Activated CD8-positive, alpha-beta memory T cell treated with anti-CD3 and anti-CD28 coated beads for 24 hours (primary cell): ENCODE results near the gene TCAF1.

Experiments used
- DNase-seq: peaks from one replicate; pipeline ENCODE4 v3.0.0-alpha.2; 2020

Gene TCAF1, protein sequence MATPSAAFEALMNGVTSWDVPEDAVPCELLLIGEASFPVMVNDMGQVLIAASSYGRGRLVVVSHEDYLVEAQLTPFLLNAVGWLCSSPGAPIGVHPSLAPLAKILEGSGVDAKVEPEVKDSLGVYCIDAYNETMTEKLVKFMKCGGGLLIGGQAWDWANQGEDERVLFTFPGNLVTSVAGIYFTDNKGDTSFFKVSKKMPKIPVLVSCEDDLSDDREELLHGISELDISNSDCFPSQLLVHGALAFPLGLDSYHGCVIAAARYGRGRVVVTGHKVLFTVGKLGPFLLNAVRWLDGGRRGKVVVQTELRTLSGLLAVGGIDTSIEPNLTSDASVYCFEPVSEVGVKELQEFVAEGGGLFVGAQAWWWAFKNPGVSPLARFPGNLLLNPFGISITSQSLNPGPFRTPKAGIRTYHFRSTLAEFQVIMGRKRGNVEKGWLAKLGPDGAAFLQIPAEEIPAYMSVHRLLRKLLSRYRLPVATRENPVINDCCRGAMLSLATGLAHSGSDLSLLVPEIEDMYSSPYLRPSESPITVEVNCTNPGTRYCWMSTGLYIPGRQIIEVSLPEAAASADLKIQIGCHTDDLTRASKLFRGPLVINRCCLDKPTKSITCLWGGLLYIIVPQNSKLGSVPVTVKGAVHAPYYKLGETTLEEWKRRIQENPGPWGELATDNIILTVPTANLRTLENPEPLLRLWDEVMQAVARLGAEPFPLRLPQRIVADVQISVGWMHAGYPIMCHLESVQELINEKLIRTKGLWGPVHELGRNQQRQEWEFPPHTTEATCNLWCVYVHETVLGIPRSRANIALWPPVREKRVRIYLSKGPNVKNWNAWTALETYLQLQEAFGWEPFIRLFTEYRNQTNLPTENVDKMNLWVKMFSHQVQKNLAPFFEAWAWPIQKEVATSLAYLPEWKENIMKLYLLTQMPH

DNA sequence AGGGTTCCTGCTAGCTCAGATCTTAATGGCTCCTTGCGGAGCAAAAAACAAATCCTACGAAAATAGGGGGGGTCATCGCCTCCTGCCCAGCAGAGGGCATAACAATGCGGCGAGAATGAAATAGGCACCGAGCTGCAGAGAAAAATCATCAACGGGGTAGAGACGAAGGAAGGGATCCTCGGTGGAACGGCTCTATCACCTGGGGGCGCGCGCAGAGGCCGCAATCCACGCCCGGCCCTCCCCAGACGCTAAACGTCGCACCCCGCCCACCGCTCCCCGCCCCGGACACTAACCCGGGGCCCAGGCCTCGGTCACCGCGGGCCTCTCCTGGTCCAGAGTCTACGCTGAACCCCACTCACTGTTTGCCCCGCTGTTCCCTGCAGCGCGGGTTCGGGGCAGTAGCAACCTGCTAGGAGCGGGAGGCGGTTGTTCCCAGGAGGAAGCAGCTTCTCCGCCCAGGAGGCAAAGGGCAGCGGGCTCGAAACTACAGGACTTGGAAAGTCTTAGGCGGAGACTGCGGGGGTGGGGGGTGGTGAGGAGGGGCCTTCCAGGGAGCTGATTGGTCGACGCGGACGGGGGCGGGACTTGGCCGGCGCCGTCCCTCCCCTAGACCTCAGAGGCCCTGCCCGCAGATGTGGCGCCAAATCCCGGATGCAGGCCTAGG lies at the start of gene TCAF1:
Gene TCAF1, minus strand, starts transcription at position 509 of the 664 bp plus-strand sequence. CDS start 25,568 bp downstream, outside the sequence.
- DNase-seq: peak; percentile 96

DNA sequence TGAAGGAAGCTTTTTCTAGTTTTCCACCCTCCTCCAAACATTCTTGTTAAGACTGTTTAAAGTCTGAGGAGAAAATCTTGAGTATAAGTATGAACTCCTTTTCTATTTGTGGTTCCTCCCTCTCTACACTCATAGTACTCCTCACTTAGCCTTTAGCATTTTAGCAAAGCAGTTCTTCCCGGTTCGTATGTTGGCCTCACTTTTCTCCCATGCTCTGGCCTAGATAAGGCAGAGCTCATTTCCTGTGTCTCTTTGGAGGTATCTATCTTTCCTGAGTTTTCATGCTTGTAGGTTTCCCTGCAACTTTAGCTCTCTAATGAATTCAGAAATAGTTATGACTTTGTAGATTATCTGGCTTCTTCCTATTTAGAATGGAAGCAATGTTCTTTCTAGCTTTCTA lies 46.8 kb upstream of the TCAF1 start:
- no peak for DNase-seq

DNA sequence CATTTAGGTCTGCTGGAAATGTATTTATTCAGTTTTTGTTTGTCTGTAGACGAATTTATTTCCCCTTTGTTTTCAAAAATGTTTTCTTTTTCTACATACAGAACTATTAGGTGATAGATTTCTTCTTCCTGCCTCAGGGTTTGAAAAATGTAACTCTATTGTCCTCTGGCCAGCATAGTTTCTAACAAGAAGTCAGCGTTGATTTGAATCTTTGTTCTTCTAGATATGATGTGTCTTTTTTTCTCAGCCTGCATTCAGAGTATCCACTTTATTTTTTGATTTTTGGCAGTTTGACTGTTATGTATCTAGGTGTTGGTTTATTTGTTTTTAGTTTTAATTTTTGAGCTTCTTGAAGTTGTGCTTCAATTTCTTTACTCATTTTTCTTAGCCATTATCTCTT lies 45.1 kb upstream of the TCAF1 start:
- DNase-seq: no peak

DNA sequence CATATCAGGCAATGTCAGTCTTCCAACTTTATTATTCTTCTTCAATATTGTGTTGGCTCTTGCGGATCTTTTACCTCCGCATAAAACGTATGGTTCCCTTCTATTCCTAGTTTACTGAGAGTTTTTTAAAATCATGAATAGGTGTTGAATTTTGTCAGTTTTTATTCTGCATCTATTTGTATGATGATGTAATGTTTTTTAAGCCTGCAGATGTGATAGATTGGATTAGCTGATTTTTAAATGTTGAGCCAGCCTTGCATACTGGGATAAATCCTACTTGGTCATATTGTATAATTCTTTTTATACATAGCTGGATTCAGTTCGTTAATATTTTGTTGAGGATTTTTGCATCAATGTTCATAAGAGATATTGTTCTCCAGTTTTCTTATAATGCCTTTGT lies 43.4 kb upstream of the TCAF1 start:
- DNase-seq: no peak

DNA sequence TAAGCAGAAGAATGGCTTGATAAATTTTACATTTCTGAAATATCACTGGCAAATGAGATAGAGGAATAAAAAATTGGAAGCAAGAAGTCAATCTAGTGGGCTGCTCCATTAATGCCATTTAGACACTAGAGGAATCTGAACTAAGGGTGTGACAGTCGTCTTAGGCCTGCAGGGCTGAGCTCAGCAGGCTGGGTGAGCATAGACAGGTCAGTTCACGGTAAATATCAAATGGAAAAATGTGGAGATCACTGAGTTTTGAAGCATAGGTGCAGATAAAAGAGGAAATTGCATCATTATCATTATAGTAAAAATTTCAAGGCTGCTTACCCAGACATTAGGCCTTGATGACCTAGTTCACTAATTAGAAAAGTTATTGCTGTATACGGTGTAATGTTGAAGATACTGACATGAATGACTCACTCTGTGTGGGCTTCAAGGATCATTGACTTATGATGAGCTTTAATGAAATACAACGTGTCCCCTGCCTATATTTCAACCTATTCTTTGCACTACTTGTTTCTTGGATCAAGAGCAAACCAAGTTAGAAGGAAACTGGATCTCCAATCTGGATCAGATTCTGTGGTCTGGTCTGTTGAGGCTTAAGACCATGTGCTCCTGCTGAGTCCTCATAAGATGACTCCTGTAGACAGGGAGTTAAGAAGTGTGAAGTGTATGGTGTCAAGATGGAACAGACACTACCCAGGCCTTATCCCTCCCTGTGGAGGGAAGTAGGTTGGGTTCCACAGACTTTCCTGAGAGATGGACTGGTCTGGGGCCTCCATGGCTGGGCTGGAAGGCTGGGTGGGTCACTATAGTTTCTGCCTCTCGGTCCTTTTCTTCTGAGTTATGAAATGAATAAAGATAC lies 36.6 kb upstream of the TCAF1 start:
- no peak for DNase-seq

DNA sequence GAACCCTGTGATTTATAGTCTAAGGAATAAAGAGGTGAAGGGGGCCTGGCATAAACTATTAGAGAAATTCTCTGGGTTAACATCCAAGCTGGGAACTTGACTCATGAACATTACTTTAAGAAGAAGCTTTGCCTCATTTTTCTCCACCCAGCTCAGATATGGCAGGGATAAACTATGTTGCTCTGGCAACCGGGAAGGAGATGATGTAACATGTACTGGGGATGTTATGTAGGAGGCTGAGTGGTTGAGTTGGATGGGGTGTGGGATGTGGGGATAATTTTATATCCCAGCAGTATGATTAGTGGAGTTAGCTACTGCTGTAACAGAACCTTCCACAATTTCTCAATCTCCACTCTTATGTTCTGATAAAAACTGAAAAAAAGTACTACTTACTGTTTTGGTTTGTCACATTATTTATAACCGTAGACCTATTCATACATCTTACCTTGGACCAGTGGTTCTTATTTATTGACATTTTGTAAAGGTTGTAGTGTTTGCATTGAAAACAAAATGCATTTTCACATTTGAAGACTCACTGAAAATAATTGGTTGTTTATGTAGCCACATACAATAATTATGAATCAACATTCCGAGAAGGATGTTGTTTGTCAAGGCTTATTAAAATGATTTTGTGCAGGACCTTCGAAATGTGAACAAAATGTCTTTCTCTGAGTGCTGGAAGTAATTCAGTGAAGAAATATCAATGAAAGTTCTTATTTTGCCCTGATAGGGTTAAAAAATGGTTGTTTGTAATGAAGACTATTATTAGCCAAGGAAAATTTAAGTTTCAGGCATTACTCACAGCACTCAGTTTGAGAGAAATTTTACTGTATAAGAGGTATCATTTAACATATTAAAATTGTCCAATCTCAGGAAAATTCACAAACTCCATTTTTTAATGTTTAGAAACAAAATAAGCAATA lies 34.4 kb upstream of the TCAF1 start:
- no peak for DNase-seq

DNA sequence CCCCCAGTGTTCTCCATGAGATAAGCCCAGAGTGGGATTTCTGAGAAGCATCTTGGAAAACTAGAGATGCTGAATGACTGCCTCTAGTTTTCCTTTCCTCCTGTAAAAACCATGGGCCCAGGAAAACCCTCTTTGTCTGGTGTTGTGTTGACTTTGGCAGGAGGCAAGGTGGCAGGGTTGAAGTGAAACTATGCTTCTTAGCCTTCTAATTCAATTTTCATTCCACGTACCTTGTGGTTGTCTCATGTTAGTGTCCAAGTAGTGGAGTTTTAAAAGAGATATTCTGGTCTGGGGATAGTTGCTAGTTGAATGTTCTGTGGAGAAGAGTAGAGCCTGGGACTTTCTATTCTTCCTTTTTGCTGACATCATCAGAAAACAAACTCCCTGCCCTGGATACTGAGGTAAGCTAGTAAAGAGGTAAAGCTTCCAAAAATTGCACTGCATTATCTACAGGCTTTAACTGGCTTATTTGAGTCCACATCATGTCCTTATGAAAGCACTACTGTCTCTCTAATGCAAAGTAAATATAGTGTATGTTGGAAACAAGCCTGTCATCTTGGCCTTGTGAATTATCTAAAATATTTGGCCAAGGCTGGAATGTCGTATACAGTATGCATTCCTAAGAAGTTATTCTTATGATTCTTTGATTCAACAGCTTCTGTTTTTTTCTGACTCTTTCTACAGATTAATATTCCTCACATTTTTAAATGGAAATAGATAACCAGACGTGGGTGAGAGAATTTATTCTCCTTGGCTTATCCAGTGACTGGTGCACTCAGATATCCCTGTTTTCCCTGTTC lies 32.8 kb upstream of the TCAF1 start, which contains the start of gene OR2F2:
Gene OR2F2, plus strand, starts transcription at position 708 of the 800 bp plus-strand sequence. Its CDS starts 0 bp downstream, at position 708.
- no peak for DNase-seq

DNA sequence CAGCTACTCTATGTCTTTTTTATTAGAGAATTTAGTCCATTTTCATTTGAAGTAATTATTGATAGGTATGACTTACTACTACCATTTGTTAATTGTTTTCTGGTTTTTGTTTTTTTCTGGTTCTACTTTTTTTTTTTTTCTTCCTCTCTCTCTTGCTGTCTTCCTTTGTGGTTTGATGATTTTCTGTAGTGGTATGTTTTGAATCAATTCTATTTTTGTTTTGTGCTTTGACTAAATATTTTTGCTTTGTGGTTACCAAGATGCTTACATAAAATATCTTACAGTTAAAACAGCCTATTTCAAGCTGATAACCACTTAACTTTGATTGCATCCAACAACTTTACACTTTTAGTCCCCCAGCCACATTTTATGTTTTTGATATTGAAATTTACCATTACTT lies 29.8 kb upstream of the TCAF1 start:
- DNase-seq: no peak

DNA sequence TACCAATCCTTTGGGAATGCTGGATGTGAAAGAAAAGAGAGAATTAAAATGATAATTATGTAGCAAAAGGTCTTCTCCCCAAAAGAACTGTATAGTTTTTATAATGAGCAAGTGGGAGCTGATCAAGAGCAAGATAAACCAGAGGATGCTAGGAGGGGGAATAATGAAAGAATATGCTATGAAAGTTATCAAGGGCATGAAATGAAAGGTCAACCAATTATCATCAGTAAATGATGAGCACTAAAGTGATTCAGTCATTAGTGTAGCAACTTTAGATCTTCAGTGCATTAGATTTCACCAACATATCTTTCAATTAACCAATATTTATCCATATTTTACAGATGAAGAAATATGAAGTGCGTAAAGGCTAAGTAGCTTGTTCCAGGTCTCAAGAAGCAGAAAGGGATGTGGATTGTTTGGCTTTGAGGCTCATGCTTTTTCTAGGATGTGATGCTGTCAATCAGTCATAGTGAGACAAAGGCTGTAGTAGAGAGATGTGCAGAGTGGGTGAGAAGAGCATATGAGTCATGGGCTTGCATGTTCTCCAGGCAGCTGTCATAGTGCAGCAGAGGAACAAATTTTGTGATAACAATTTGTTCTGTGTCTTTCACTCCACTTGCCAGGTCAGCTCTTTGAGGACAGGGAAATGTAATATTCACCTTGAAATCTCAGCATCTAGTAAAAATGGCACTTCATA lies 27.4 kb upstream of the TCAF1 start:
- no peak for DNase-seq

DNA sequence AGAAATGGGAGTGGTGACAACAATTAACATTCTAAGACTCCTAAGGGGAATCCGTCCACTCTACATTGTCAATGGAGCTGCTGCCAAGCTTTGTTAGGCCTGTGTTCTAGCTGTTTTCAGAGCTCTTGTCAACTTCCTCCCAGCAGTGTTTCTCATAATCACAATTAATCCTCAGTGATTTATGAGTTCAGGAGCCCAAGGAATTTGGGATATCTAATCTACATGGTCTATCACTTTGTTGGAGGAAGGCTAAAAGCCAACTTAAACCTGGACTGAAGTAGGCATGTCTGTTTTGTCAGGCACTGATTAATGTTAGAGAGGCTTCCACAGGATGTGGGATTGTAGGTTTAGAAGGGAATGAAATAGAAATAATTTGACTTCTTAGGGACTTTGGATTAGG lies 22.9 kb upstream of the TCAF1 start:
- DNase-seq: no peak

DNA sequence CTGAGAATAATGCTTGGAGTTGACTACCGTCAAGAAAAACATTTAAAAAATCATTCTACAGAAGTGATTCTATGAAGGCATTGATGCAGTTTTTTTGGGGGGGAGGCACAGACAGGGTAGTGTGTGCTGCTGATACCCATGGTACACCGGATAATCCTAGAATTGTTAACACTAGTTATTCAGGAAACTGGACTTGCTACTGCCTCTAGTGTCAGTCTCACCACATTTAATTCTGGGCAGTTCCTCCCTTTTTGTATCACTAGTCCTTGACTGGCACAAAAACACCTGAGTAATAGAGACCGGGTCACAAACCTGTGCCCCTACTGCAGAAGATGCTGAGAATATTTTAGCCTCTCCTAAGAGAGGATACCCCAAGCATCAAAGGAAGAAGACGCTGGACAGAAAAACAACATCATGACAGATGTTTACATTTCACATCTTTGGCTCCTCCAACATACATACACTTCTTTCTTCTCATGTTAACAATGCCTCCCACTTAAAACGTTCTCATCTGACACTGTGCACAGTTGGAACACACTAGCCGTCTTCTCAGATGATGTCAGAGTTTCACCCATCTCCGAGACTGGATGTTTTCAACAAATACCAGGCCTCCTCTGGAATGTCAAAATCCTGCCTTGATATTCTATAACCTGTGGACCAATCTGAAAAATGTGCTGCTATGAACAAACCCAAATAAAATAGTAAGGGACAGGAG lies 13.1 kb upstream of the TCAF1 start:
- no peak for DNase-seq

DNA sequence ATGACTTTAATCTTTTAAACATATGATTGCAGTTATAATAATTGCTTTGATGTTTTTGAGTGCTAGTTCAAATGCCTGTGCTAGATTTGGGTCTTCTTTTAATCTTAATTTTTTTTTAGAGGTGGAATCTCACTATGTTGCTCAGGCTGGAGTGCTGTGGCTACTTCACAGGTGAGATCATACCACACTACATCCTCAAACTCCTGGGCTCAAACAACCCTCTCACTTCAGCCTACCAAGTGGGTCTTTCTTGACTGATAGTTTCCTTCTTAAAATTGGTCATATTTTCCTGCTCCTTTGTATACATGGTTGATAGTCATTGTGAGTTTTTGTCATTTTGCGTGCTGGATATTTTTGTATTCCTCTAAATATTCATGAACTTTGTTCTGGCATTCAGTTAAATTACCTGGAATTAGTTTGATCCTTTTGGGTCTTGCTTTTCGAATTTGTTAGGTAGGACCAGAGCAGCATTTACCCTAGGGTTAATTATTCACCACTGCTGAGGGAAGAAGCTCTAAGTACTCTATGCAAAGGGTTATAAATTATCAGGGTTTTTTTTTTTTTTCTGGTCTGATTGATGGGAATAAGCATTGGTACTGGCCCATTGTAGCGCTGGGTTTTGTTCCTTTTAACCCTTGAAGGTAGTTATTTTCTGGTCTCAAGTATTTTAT lies 12.1 kb upstream of the TCAF1 start:
- no peak for DNase-seq

DNA sequence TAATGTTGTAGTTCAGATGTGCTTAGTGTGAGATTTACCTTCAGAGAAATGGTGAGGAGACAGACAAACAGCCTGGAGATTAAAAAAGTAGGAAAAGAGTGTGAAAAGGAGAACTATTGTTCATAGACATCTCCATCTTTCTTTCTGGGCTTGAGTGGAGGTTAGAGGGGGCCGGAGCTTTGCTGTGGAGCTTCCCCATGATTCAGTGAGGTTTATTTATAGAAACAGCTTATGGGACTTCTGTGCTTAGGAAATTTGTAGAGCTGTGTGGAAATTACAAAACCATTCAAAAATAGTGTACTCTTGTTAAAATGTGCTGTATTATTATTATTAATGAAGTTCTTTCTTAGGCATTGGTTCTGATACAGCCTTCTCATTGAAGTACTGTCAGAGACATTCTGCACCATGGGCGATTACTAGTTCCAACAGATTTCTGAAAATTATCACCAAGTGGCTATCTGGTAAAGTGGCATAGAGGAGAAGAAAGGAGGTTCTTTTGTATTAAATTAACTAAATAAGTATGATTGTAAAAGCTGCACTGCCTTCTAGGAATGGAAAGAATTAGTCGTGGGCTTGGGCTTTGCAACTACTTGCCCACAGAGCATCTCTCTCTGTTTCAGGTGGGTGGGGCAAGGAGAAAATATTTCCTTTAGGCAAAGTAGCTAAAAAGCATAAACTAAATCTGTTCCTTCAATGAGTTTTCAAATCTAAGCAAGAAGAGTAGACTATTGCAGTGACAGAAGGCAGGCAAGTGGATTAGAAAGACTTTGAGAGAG lies 8.7 kb upstream of the TCAF1 start:
- DNase-seq: no peak

DNA sequence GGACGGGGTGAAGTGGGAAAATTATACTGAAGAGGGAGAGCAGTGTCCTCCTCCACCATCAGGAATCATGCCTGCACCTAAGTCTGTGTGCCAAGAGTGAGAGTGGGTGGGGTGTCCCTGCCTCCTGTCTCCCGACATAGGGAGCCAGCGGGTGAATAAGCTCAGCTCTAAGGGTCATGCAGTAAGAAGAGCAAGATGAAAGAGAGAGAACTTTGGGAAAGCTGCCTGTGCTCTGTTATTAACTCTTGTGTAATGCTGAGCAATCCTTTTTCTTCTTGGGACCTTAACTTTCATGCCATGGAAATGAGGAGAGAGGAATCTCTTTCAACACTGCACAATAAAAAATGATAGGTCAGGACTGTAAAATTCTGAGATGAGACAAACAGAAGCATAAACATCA lies 7.9 kb upstream of the TCAF1 start:
- no peak for DNase-seq

DNA sequence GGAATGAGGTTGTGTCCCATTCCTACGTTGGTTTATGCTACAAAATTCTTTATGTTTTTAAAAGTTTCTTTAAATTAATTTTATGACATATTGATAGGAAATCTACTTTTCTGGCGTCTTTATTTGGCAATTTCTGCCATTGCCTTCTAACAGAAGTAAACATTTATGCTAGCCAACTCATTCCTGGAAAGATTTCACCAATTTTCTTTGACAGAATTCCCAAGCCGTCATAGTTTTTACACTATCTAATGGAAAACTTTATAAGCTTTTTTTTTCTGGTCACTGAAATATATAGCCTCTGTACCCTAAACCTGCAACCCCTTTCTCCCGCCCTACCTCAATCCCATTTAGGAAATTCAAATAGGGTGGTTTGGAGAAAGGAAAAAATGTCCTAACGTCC lies 6.1 kb upstream of the TCAF1 start:
- no peak for DNase-seq

DNA sequence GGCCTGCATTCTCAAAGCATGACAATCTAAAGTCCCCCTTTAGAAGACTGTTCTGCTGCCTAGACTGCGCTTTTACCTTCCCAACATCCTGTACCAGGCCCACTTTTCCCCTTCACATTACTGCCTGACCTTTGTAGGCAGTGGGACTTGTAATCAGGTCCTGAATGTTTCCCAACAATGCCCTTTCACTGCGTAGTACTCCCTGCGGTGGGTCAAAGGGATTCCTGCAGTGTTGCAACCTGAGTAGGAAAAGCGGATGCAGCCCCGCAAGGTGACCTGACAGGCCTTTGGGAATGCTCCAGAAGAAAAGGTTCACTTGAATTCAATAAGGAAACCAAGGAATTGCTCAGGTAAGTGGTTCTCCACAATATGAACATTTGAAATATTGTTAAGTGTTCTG lies 4.9 kb upstream of the TCAF1 start:
- no peak for DNase-seq

DNA sequence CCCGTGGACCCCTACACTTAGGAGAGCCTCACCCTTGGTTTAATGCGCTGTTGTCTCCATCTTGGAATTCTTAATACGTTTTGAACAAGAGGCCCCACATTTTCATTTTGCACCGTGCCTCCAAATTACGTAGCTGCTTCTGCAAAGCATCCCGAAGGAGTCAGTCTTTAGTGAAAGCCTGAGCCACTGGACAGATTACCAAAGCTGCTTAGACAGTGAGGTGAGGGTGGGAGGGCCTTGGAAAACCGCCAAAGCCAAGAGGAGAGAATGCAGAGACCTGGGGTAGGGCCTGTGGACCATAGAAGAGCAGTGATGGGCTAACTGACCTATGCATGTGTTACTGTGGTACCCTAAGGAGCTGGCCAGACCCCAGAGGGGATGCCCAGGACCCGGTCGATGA lies 4.2 kb upstream of the TCAF1 start:
- DNase-seq: no peak

DNA sequence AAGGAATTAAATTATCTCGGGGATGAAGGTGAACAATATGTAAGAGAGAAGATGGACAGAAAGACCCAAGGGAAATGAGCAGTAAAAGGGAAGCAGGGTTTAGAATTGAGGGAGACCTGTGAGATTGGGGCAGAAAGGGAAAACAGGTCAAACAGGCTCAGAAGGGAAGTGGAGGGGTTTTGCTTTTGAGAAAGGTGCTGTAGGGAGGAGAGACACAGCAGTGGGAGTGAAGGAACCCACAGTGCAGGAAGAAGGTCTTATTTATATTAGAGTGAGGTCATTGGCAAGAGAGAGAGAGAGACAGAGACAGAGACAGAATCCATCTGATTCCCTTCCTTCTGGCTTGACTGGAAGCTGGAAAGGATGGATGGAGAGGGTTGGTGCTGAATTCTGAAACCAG lies 3.5 kb upstream of the TCAF1 start:
- no peak for DNase-seq
